Keratinocyte (primary cell): ENCODE measurements around the gene ZNF521. TPM values are rescaled to one million over a fixed set of nuclear protein-coding genes. Genes with fewer than 3 reads are reported as not detected.

Experiments
- DNase-seq: peaks from one replicate; pipeline ENCODE4 v3.0.0-alpha.2; 2011; ENCODE audit warnings: low read depth, missing footprints, low spot score
- FAIRE-seq: peaks from 2 replicates; lab custom pipeline; 2011; peaks lifted over from hg19 to GRCh38; lab: Jason Lieb, UNC
- H2AFZ ChIP-seq: 2 replicates; pipeline ENCODE4 v1.6.0; 2012; ENCODE audit warnings: low read length, control low read depth, inconsistent platforms; ENCODE audit not compliant: control insufficient read depth
- H3K27ac ChIP-seq: 2 replicates; pipeline ENCODE4 v1.5.1; 2011; ENCODE audit warnings: low read length; ENCODE audit not compliant: control insufficient read depth, insufficient read depth
- H3K27me3 ChIP-seq: 3 replicates; pipeline ENCODE4 v1.6.0; 2011; ENCODE audit warnings: low read length; ENCODE audit not compliant: control insufficient read depth, insufficient read depth; ENCODE audit errors: extremely low read depth
- H3K36me3 ChIP-seq, 2 experiments: 2 replicates in 1 of 2; 3 replicates in 1 of 2; pipeline ENCODE4 v1.5.1; 2011; ENCODE audit warnings: low read length in 2 of 2, mild to moderate bottlenecking in 1 of 2; ENCODE audit not compliant: control insufficient read depth in 2 of 2, insufficient read depth in 2 of 2; ENCODE audit errors: extremely low read depth in 1 of 2
- H3K4me1 ChIP-seq: 3 replicates; pipeline ENCODE4 v1.5.1; 2011; ENCODE audit warnings: low read length; ENCODE audit not compliant: control insufficient read depth, insufficient read depth; ENCODE audit errors: extremely low read depth
- H3K4me2 ChIP-seq: 3 replicates; pipeline ENCODE4 v1.6.0; 2011; ENCODE audit warnings: low read depth, low read length; ENCODE audit not compliant: control insufficient read depth, insufficient read depth; ENCODE audit errors: extremely low read depth
- H3K4me3 ChIP-seq, 3 experiments: fragments of 200-600 bp in 1 of 3; sonication (generic) in 1 of 3; 2 replicates in 2 of 3; 3 replicates in 1 of 3; pipeline ENCODE4 v1.5.1; 2011 to 2016; ENCODE audit warnings: low read length in 3 of 3, mild to moderate bottlenecking in 3 of 3, control low read depth in 2 of 3, inconsistent platforms in 1 of 3, low read depth in 1 of 3, mixed read lengths in 1 of 3, mixed run types in 1 of 3, moderate library complexity in 1 of 3; ENCODE audit not compliant: control insufficient read depth in 2 of 3, insufficient read depth in 2 of 3; ENCODE audit errors: extremely low read depth in 1 of 3
- H3K79me2 ChIP-seq: 2 replicates; pipeline ENCODE4 v1.6.0; 2012; ENCODE audit warnings: low read length; ENCODE audit not compliant: control insufficient read depth, insufficient read depth
- H3K9ac ChIP-seq: 3 replicates; pipeline ENCODE4 v1.6.0; 2011; ENCODE audit warnings: low read length; ENCODE audit not compliant: control insufficient read depth, insufficient read depth; ENCODE audit errors: extremely low read depth
- H3K9me1 ChIP-seq: 3 replicates; pipeline ENCODE4 v1.6.0; 2011; ENCODE audit warnings: low read length; ENCODE audit not compliant: control insufficient read depth, insufficient read depth; ENCODE audit errors: extremely low read depth
- H3K9me3 ChIP-seq: 2 replicates; pipeline ENCODE4 v1.5.1; 2012; ENCODE audit warnings: low read depth, low read length; ENCODE audit not compliant: control insufficient read depth
- H4K20me1 ChIP-seq: 3 replicates; pipeline ENCODE4 v1.6.0; 2011; ENCODE audit warnings: low read length; ENCODE audit not compliant: control insufficient read depth, insufficient read depth; ENCODE audit errors: extremely low read depth
- EZH2 ChIP-seq: IDR thresholded peaks from one replicate; pipeline ENCODE4 v1.6.1; 2012; ENCODE audit warnings: inconsistent platforms, mild to moderate bottlenecking, low read length, moderate library complexity
- dilution Hi-C: fragments of 300-500 bp; cut with MboI; formaldehyde crosslinking; loops from one replicate; pipeline ENCODE4 v1.7.0; 2020; ENCODE audit warnings: low sequenced_read_pairs; ENCODE audit not compliant: extremely low pct_ligation_motif_present
- polyA plus RNA-seq, 5 experiments: library from polyadenylated mRNA; depleted of rRNA in 3 of 5; stranded (reverse) in 3 of 5; stranded (forward) in 1 of 5; unstranded in 1 of 5; fragments of >200 nt; gene quantifications; 1 replicate in 1 of 5; 2 replicates in 3 of 5; 3 replicates in 1 of 5; pipeline versions ENCODE4 v1.2.1 to v1.2.3, GENCODE V29; 2011 to 2012; ENCODE audit warnings: missing spikeins in 2 of 5, low read depth in 1 of 5, low replicate concordance in 1 of 5
- TF ChIP-seq, protein P1 (sequence below), 3 experiments: IDR thresholded peaks in 1 of 3; conservative IDR thresholded peaks in 1 of 3; optimal IDR thresholded peaks in 1 of 3; 2 replicates in 2 of 3; 3 replicates in 1 of 3; pipeline versions ENCODE3 to v1.5.1; 2011; ENCODE audit warnings: low read length in 3 of 3, mild to moderate bottlenecking in 3 of 3, moderate library complexity in 2 of 3, control low read depth in 1 of 3, inconsistent platforms in 1 of 3; ENCODE audit not compliant: insufficient read depth in 2 of 3; ENCODE audit errors: extremely low read depth in 1 of 3

ZNF521 gene
- polyA plus RNA-seq, 1 donor (not counting 4 experiments of a cell fraction or from before 2014, with no cell fraction given) = 0.07 TPM

DNA sequence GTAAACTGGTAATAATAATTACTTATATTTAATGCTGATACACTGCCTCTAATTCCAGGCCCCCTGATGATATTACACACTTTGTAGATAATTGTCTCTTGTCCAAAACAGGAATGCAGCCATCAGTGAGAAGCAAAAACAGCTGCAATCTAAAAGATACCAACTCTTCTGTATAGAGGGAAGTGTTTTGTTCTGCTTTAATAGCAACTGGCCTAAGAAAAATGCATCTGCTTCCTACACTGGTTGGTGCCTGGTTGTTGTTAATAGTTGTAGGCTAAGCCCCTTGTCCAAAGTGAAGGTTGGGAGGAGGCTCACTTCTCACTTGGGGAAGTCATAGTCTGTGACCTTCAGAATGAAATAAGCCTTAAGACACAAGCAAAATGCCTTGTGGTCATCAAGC lies 332.0 kb downstream of the ZNF521 start:
- Histone ChIP-seq H3K27me3 (no peaks in the 10 kb centered on the region), H4K20me1 (no peaks in the 10 kb centered on the region), H3K4me2 (no peak overlapping the region), H3K9me3 (no peaks in the 10 kb centered on the region), H3K27ac (no peak overlapping the region), H2AFZ (no peak overlapping the region), H3K9me1 (no peaks in the 10 kb centered on the region), H3K9ac (no peak overlapping the region), H3K4me1 (no peaks in the 10 kb centered on the region), H3K4me3 (no peak overlapping the region), H3K36me3 (no peaks in the 10 kb centered on the region), H3K79me2 (no peaks in the 10 kb centered on the region)
- dilution Hi-C loops = no loop called here
- DNase-seq (no peak), FAIRE-seq (no peak)
- TF ChIP-seq EZH2 = no peak
- TF ChIP-seq, protein P1, sequence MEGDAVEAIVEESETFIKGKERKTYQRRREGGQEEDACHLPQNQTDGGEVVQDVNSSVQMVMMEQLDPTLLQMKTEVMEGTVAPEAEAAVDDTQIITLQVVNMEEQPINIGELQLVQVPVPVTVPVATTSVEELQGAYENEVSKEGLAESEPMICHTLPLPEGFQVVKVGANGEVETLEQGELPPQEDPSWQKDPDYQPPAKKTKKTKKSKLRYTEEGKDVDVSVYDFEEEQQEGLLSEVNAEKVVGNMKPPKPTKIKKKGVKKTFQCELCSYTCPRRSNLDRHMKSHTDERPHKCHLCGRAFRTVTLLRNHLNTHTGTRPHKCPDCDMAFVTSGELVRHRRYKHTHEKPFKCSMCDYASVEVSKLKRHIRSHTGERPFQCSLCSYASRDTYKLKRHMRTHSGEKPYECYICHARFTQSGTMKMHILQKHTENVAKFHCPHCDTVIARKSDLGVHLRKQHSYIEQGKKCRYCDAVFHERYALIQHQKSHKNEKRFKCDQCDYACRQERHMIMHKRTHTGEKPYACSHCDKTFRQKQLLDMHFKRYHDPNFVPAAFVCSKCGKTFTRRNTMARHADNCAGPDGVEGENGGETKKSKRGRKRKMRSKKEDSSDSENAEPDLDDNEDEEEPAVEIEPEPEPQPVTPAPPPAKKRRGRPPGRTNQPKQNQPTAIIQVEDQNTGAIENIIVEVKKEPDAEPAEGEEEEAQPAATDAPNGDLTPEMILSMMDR (optimal IDR thresholded peaks at IDR 0.05 in 1 of 3, IDR thresholded peaks at IDR 0.05 in 1 of 3, conservative IDR thresholded peaks at IDR 0.05 in 1 of 3; ENCODE audit: extremely low read depth in 1 of 3, insufficient read depth in 2 of 3, low read length in 3 of 3) = no peak

DNA sequence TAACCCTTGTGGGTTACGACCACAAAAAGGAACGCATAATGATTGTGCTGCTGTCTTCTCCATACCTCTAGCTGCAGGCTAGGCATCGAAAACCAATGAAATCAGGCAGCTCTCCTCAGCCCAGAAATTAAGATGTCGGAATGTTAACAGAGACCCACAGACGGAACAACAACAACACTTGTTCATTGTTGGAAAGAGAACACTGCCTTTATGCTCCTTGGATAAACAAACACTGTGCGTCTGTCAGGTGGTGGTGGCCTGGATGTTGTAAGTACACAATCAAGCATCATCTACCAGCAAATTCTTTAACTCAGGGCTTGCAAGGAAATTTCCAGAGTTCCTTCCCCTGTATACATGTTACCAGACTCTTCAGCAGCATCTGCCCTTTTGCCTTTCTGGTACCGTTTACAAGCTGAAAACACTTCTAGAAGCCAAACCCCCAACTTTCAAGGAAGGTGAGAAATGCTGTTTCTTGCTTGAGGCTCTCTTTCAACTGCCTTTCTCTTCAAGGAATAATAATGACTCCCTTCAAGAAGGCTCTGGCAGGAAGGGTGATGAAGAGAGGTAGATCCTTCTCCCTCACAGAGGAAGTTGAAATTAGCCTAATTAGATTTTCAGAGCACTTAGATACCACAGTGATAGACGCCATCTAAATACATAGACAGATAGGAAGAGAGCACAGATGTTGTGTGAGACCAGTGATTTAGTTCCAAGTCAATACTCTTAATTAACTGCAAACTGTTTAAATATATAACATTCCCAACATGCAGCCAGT lies 332.7 kb downstream of the ZNF521 start:
- H3K9me3 ChIP-seq = no peaks in the 10 kb centered on the region
- no peaks in the 10 kb centered on the region for H3K27me3 ChIP-seq
- H3K4me1 ChIP-seq = no peaks in the 10 kb centered on the region
- FAIRE-seq (no peak), DNase-seq (no peak)
- no peak overlapping the region for H3K9ac ChIP-seq
- no peaks in the 10 kb centered on the region for H3K36me3 ChIP-seq
- TF ChIP-seq EZH2 = no peak
- TF ChIP-seq, protein P1 (optimal IDR thresholded peaks at IDR 0.05 in 1 of 3, IDR thresholded peaks at IDR 0.05 in 1 of 3, conservative IDR thresholded peaks at IDR 0.05 in 1 of 3; ENCODE audit: extremely low read depth in 1 of 3, insufficient read depth in 2 of 3, low read length in 3 of 3) = no peak
- dilution Hi-C loops = no loop called here
- H3K4me3 ChIP-seq = no peak overlapping the region
- H4K20me1 ChIP-seq = no peaks in the 10 kb centered on the region
- H3K4me2 ChIP-seq = no peak overlapping the region
- H2AFZ ChIP-seq = no peak overlapping the region
- no peaks in the 10 kb centered on the region for H3K9me1 ChIP-seq
- no peak overlapping the region for H3K27ac ChIP-seq
- H3K79me2 ChIP-seq = no peaks in the 10 kb centered on the region
